CD4-positive, alpha-beta T cell treated with Interleukin-12 subunit alpha and Interleukin-12 subunit beta, for 1 hour (primary cell): Measurements from ENCODE around the gene GDPD3.
A peak's percentile ranks its signal among the peaks of the same experiment; 100 is the strongest.
"Not testable (repeated sequence)": the region's sequence is repeated elsewhere in the genome, so short reads cannot be mapped to it uniquely, and the experiment has no call there.

Source experiments
- DNase-seq: peaks from one replicate; pipeline ENCODE4 v3.0.0-alpha.2; 2020

Gene GDPD3

GRCh38 chr16:30113031-30113710, at the start of gene GDPD3:
Gene GDPD3 (minus strand): TSS chr16:30113537. CDS start chr16:30113478, 59 bp downstream.
- DNase-seq = no peak

- DNase-seq = no peak
These were observed 43.9 kb upstream of the GDPD3 start for GRCh38 chr16:30157214-30157613.

- DNase-seq = no peak
These were observed 41.9 kb upstream of the GDPD3 start for GRCh38 chr16:30155188-30155587.

- no peak for DNase-seq
These were observed 39.2 kb upstream of the GDPD3 start for GRCh38 chr16:30152517-30152916.

- no peak for DNase-seq
These were observed 37.8 kb upstream of the GDPD3 start for GRCh38 chr16:30151091-30151490.

- DNase-seq = no peak
These were observed 36.1 kb upstream of the GDPD3 start for GRCh38 chr16:30149250-30149930.

GRCh38 chr16:30147843-30148510, 34.6 kb upstream of the GDPD3 start:
- no peak for DNase-seq

- DNase-seq = no peak
These were observed 32.3 kb upstream of the GDPD3 start for GRCh38 chr16:30145657-30146056.

- DNase-seq = no peak
These were observed 31.6 kb upstream of the GDPD3 start for GRCh38 chr16:30144917-30145316.

- no peak for DNase-seq
These were observed 30.7 kb upstream of the GDPD3 start for GRCh38 chr16:30144017-30144416.

GRCh38 chr16:30143347-30143702, 30.0 kb upstream of the GDPD3 start:
- DNase-seq = no peak

GRCh38 chr16:30142672-30143346, 29.5 kb upstream of the GDPD3 start:
- DNase-seq = peak; percentile 51

GRCh38 chr16:30141750-30142149, 28.4 kb upstream of the GDPD3 start:
- DNase-seq = no peak

- DNase-seq = no peak
These were observed 26.5 kb upstream of the GDPD3 start for GRCh38 chr16:30139583-30140481.

GRCh38 chr16:30137897-30138296, 24.6 kb upstream of the GDPD3 start:
- no peak for DNase-seq

GRCh38 chr16:30136971-30137605, 23.8 kb upstream of the GDPD3 start:
- no peak for DNase-seq

- DNase-seq = no peak
These were observed 19.3 kb upstream of the GDPD3 start for GRCh38 chr16:30132591-30132990.

- no peak for DNase-seq
These were observed 18.6 kb upstream of the GDPD3 start for GRCh38 chr16:30131869-30132475.

- no peak for DNase-seq
These were observed 14.7 kb upstream of the GDPD3 start for GRCh38 chr16:30127993-30128392.

- DNase-seq = not testable (repeated sequence)
These were observed 12.4 kb upstream of the GDPD3 start for GRCh38 chr16:30125690-30126089.

GRCh38 chr16:30124985-30125379, 11.6 kb upstream of the GDPD3 start:
- DNase-seq = no peak
